Progenitor cell of endocrine pancreas (in vitro differentiated cells): ENCODE results near the gene CYB5D1. TPM values are rescaled to one million over a fixed set of nuclear protein-coding genes. Genes with fewer than 3 reads are reported as not detected.

ENCODE experiments used
- DNase-seq: peaks from one replicate; pipeline ENCODE4 v3.0.0; 2021; ENCODE audit warnings: low spot score; ENCODE audit not compliant: unreplicated experiment
- H3K27ac Mint-ChIP-seq: 2 replicates; pipeline ENCODE4 v1.8.0; 2021; ENCODE audit warnings: mild to moderate bottlenecking, moderate library complexity, mixed read lengths
- H3K27me3 Mint-ChIP-seq: 2 replicates; pipeline ENCODE4 v1.8.0; 2021; ENCODE audit warnings: mixed read lengths
- H3K36me3 Mint-ChIP-seq: 2 replicates; pipeline ENCODE4 v1.8.0; 2022; ENCODE audit warnings: mixed read lengths; ENCODE audit not compliant: insufficient read depth
- H3K4me1 Mint-ChIP-seq: 2 replicates; pipeline ENCODE4 v1.8.0; 2021; ENCODE audit warnings: low read depth, mixed read lengths
- H3K4me3 Mint-ChIP-seq: 2 replicates; pipeline ENCODE4 v1.8.0; 2021; ENCODE audit warnings: low read depth, mild to moderate bottlenecking, moderate library complexity, mixed read lengths
- H3K9me3 Mint-ChIP-seq: 2 replicates; pipeline ENCODE4 v1.8.0; 2021; ENCODE audit warnings: low read depth, mixed read lengths
- CTCF ChIP-seq: fragments of 200-600 bp; sonication (generic); IDR thresholded peaks from one replicate; pipeline ENCODE4 v1.5.0; 2021; ENCODE audit warnings: antibody characterized with exemption, mild to moderate bottlenecking; ENCODE audit not compliant: unreplicated experiment
- total RNA-seq: library from RNA; stranded (reverse); gene quantifications from 2 replicates; pipeline ENCODE4 v1.2.1, GENCODE V29; 2021

Gene CYB5D1
- total RNA-seq, 1 donor from 2014 or later: 18.2 TPM

GRCh38 chr17:7894226-7894625 lies 36.4 kb downstream of the CYB5D1 start:
- TF ChIP-seq CTCF: no peak
- peaks cover 42% of the 10 kb centered on the region for H3K36me3 Mint-ChIP-seq
- no peaks in the 10 kb centered on the region for H3K9me3 Mint-ChIP-seq
- H3K4me1 Mint-ChIP-seq: peaks cover 9% of the 10 kb centered on the region
- no peak overlapping the region for H3K4me3 Mint-ChIP-seq
- no peaks in the 10 kb centered on the region for H3K27me3 Mint-ChIP-seq
- H3K27ac Mint-ChIP-seq: no peak overlapping the region
- DNase-seq: no peak

- H3K9me3 Mint-ChIP-seq: no peaks in the 10 kb centered on the region
- no peaks in the 10 kb centered on the region for H3K27me3 Mint-ChIP-seq
- no peak for DNase-seq
- H3K4me3 Mint-ChIP-seq: no peak overlapping the region
- no peak for TF ChIP-seq CTCF
- peaks cover 48% of the 10 kb centered on the region for H3K36me3 Mint-ChIP-seq
- peaks cover 9% of the 10 kb centered on the region for H3K4me1 Mint-ChIP-seq
- no peak overlapping the region for H3K27ac Mint-ChIP-seq
Observed at GRCh38 chr17:7894866-7895265, 37.1 kb downstream of the CYB5D1 start.

GRCh38 chr17:7897090-7897489 lies 39.3 kb downstream of the CYB5D1 start:
- H3K4me1 Mint-ChIP-seq: peaks cover 9% of the 10 kb centered on the region
- no peaks in the 10 kb centered on the region for H3K9me3 Mint-ChIP-seq
- no peaks in the 10 kb centered on the region for H3K27me3 Mint-ChIP-seq
- H3K4me3 Mint-ChIP-seq: no peak overlapping the region
- TF ChIP-seq CTCF: no peak
- H3K36me3 Mint-ChIP-seq: peaks cover 53% of the 10 kb centered on the region
- no peak overlapping the region for H3K27ac Mint-ChIP-seq
- DNase-seq: no peak

GRCh38 chr17:7897773-7898172 lies 40.0 kb downstream of the CYB5D1 start:
- no peak overlapping the region for H3K4me3 Mint-ChIP-seq
- TF ChIP-seq CTCF: peak; percentile 30
- H3K9me3 Mint-ChIP-seq: no peaks in the 10 kb centered on the region
- no peak for DNase-seq
- no peaks in the 10 kb centered on the region for H3K27me3 Mint-ChIP-seq
- H3K36me3 Mint-ChIP-seq: peaks cover 56% of the 10 kb centered on the region
- peaks cover 9% of the 10 kb centered on the region for H3K4me1 Mint-ChIP-seq
- peak overlapping the region; percentile 5 for H3K27ac Mint-ChIP-seq

GRCh38 chr17:7903154-7904103 lies 45.6 kb downstream of the CYB5D1 start:
- Mint-ChIP-seq H3K27me3 (no peaks in the 10 kb centered on the region), H3K4me1 (no peaks in the 10 kb centered on the region), H3K4me3 (no peak overlapping the region), H3K9me3 (no peaks in the 10 kb centered on the region), H3K36me3 (peaks cover 57% of the 10 kb centered on the region), H3K27ac (no peak overlapping the region)
- DNase-seq: no peak
- TF ChIP-seq CTCF: no peak
